ENCODE measurements around the gene RAB32. TPM values are rescaled to one million over a fixed set of nuclear protein-coding genes. Genes with fewer than 3 reads are reported as not detected.

The RAB32 gene
- total RNA-seq (2014; rRNA removed; shearing (Covaris generic)), result 103 and 165 TPM in 2 replicates
- polyA plus RNA-seq (2016; fragmentation: Nextera tagmentation; extraction: Ambion mirVana), result 236 and 239 TPM in 2 replicates

GRCh38 chr6:146543211-146543939 is at the start of gene RAB32:
Gene RAB32 (plus strand): TSS chr6:146543833. CDS start chr6:146543872, 39 bp downstream.
- Histone ChIP-seq H2AFZ (peak within 1 kb of the TSS; percentile 100), H3K27ac (peak within 1 kb of the TSS; percentile 92), H3K79me2 (ENCODE audit: insufficient read depth) (peaks cover 31% of the 10 kb centered on the region), H3K4me3 (peak within 1 kb of the TSS; percentile 84), H3K9ac (peak within 1 kb of the TSS; percentile 92), H3K9me3 (ENCODE audit: low read depth) (no peaks in the 10 kb centered on the region), H3K9me2 (ENCODE audit: insufficient read depth) (no peaks in the 10 kb centered on the region), H3K27me3 (replicated peaks; ENCODE audit: insufficient read depth) (no peaks in the 10 kb centered on the region), H3K4me1 (ENCODE audit: insufficient read depth) (peaks cover 22% of the 10 kb centered on the region), H3K4me2 (ENCODE audit: unreplicated experiment) (peak within 1 kb of the TSS; percentile 98), H3F3A (ENCODE audit: insufficient read depth) (peaks cover 39% of the 10 kb centered on the region), H3K36me3 (ENCODE audit: low read depth) (no peaks in the 10 kb centered on the region; the same call in 1 of the 2 replicates), H4K20me1 (ENCODE audit: insufficient read depth) (no peaks in the 10 kb centered on the region)
- 1 to 3% methylated on average over 57 to 81 of the region's 86 CpGs for WGBS, 2 experiments (ENCODE audit: low coverage in 1 of 2, low lambda C conversion rate in 2 of 2, missing lambda C conversion rate in 2 of 2)
- peak; percentile 99 for DNase-seq
- TF ChIP-seq EZH2phosphoT487 (IDR thresholded peaks at IDR 0.05; ENCODE audit: insufficient read depth, low read depth), result no peak
- in situ Hi-C loops (cut with MboI), result loop anchor here (25.0 kb wide), 1 partner anchor 606 kb away; no protein-coding TSS in a partner anchor

GRCh38 chr6:146498309-146498708 is 45.3 kb upstream of the RAB32 start:
- Histone ChIP-seq H2AFZ (no peak overlapping the region), H3K4me2 (ENCODE audit: unreplicated experiment) (no peak overlapping the region), H3K9me2 (ENCODE audit: insufficient read depth) (no peaks in the 10 kb centered on the region), H3K27ac (no peak overlapping the region), H3K27me3 (replicated peaks; ENCODE audit: insufficient read depth) (no peaks in the 10 kb centered on the region), H4K20me1 (ENCODE audit: insufficient read depth) (no peaks in the 10 kb centered on the region), H3K4me1 (ENCODE audit: insufficient read depth) (no peaks in the 10 kb centered on the region), H3K9me3 (ENCODE audit: low read depth) (no peaks in the 10 kb centered on the region), H3K36me3 (ENCODE audit: low read depth) (no peaks in the 10 kb centered on the region), H3K79me2 (ENCODE audit: insufficient read depth) (no peaks in the 10 kb centered on the region), H3F3A (ENCODE audit: insufficient read depth) (no peaks in the 10 kb centered on the region), H3K4me3 (no peak overlapping the region), H3K9ac (no peak overlapping the region)
- in situ Hi-C loops (cut with MboI), result no loop called here
- TF ChIP-seq EZH2phosphoT487 (IDR thresholded peaks at IDR 0.05; ENCODE audit: insufficient read depth, low read depth), result no peak
- no peak for TF ChIP-seq EZH2 (IDR thresholded peaks at IDR 0.05; ENCODE audit: insufficient read depth, poor library complexity, severe bottlenecking)
- DNase-seq, result no peak
- WGBS, 2 experiments (ENCODE audit: low coverage in 1 of 2, low lambda C conversion rate in 2 of 2, missing lambda C conversion rate in 2 of 2), result 22 to 25% methylated on average over 4 of the region's 4 CpGs

DNA sequence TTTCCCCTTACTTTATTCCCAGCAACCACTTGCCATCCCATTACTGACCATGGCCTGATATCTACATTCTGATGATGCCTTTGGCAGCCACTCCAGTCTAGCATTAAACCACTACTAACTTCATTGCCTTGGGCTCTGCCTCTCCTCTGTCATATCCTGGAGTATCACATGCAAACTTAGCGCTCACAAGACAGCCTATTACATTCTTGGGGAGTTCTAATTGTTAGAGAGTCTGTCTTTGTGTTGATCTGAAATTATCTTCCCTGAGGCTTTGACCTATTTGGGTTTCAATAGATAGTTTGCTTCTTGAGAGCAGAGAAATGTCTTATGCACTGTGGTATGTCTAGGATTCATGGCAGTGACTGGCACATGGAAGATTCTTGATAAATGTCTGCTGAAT is 40.5 kb upstream of the RAB32 start:
- no peaks in the 10 kb centered on the region for H3K9me3 ChIP-seq (ENCODE audit: low read depth)
- TF ChIP-seq EZH2phosphoT487 (IDR thresholded peaks at IDR 0.05; ENCODE audit: insufficient read depth, low read depth) (no peak), EZH2 (IDR thresholded peaks at IDR 0.05; ENCODE audit: insufficient read depth, poor library complexity, severe bottlenecking) (no peak)

DNA sequence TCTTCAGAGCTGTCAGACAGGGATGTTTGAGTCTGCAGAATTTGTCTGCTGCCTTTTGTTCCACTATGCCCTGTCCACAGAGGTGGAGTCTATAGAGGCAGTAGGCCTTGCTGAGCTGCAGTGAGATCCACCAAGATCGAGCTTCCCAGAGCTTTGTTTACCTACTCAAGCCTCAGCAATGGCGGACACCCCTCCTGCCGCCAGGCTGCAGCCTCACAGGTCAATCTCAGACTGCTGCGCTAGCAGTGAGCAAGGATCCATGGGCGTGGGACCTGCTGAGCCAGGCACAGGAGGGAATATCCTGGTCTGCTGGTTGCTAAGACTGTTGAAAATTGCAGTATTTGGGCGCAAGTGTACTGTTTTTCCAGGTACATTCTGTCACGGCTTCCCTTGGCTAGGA is 28.4 kb upstream of the RAB32 start:
- Histone ChIP-seq H4K20me1 (ENCODE audit: insufficient read depth) (no peaks in the 10 kb centered on the region), H3K36me3 (ENCODE audit: low read depth) (no peaks in the 10 kb centered on the region), H3K27me3 (replicated peaks; ENCODE audit: insufficient read depth) (no peaks in the 10 kb centered on the region), H3K4me1 (ENCODE audit: insufficient read depth) (no peaks in the 10 kb centered on the region), H3F3A (ENCODE audit: insufficient read depth) (no peaks in the 10 kb centered on the region), H3K9ac (no peak overlapping the region), H3K9me3 (ENCODE audit: low read depth) (no peaks in the 10 kb centered on the region), H3K27ac (no peak overlapping the region), H3K79me2 (ENCODE audit: insufficient read depth) (no peaks in the 10 kb centered on the region), H3K4me2 (ENCODE audit: unreplicated experiment) (no peak overlapping the region), H3K4me3 (no peak overlapping the region), H3K9me2 (ENCODE audit: insufficient read depth) (no peaks in the 10 kb centered on the region), H2AFZ (no peak overlapping the region)
- in situ Hi-C loops (cut with MboI), result no loop called here
- no peak for DNase-seq
- WGBS, 2 experiments (ENCODE audit: low coverage in 1 of 2, low lambda C conversion rate in 2 of 2, missing lambda C conversion rate in 2 of 2), result 44 to 49% methylated on average over 7 of the region's 7 CpGs
- TF ChIP-seq EZH2phosphoT487 (IDR thresholded peaks at IDR 0.05; ENCODE audit: insufficient read depth, low read depth) (no peak), EZH2 (IDR thresholded peaks at IDR 0.05; ENCODE audit: insufficient read depth, poor library complexity, severe bottlenecking) (no peak)

More for the DNA sequence above, 40.5 kb upstream of the RAB32 start:
- in situ Hi-C loops (cut with MboI), result no loop called here
- Histone ChIP-seq H3K27ac (no peak overlapping the region), H3K79me2 (ENCODE audit: insufficient read depth) (no peaks in the 10 kb centered on the region), H4K20me1 (ENCODE audit: insufficient read depth) (no peaks in the 10 kb centered on the region), H3K9ac (no peak overlapping the region), H3K4me2 (ENCODE audit: unreplicated experiment) (no peak overlapping the region), H3K4me1 (ENCODE audit: insufficient read depth) (no peaks in the 10 kb centered on the region), H3K27me3 (replicated peaks; ENCODE audit: insufficient read depth) (no peaks in the 10 kb centered on the region), H3K4me3 (no peak overlapping the region), H3K9me2 (ENCODE audit: insufficient read depth) (no peaks in the 10 kb centered on the region), H2AFZ (no peak overlapping the region), H3F3A (ENCODE audit: insufficient read depth) (no peaks in the 10 kb centered on the region), H3K36me3 (ENCODE audit: low read depth) (no peaks in the 10 kb centered on the region)
- 0 to 6% methylated on average over 1 of the region's 1 CpG for WGBS, 2 experiments (ENCODE audit: low coverage in 1 of 2, low lambda C conversion rate in 2 of 2, missing lambda C conversion rate in 2 of 2)
- no peak for DNase-seq

All from GM23248 (cell line).